Measurements from ENCODE around the gene INPP5F.

INPP5F gene

GRCh38 chr10:119724593-119725516 is 995 bp upstream of the INPP5F start:
- H3K4me2 ChIP-seq (ENCODE audit: insufficient read depth, low read length, poor library complexity, severe bottlenecking) = peak overlapping the region; percentile 79
- H3K79me1 ChIP-seq (ENCODE audit: low read depth, low read length) = no peaks in the 10 kb centered on the region
- peak overlapping the region; percentile 82 for H3K27ac ChIP-seq (replicated peaks; ENCODE audit: low read length)
- H3K4ac ChIP-seq (ENCODE audit: low read length) = peak overlapping the region; percentile 10
- H2AK5ac ChIP-seq (ENCODE audit: low read depth, low read length) = no peak overlapping the region
- H2AFZ ChIP-seq (ENCODE audit: low read length) = peak overlapping the region; percentile 83
- no peaks in the 10 kb centered on the region for H3K27me3 ChIP-seq (ENCODE audit: control insufficient read depth in 3 of 3, insufficient read depth in 3 of 3, low read depth in 1 of 3, low read length in 3 of 3)
- no peaks in the 10 kb centered on the region for H3K36me3 ChIP-seq (replicated peaks in 1 of 2; ENCODE audit: control insufficient read depth in 2 of 2, insufficient read depth in 2 of 2, low read length in 2 of 2)
- no peak overlapping the region for H3K14ac ChIP-seq (ENCODE audit: low read length)
- H3K4me3 ChIP-seq (ENCODE audit: low read length in 2 of 2) = peak overlapping the region; percentile 69 to 86
- peaks cover 2 to 9% of the 10 kb centered on the region in 2 donors for H3K9me3 ChIP-seq (replicated peaks in 1 of 2; ENCODE audit: control insufficient read depth in 2 of 2, insufficient read depth in 1 of 2, low read depth in 1 of 2, low read length in 2 of 2)
- peak overlapping the region; percentile 98 for H3K18ac ChIP-seq (ENCODE audit: low read length)
- no peak overlapping the region for H2BK12ac ChIP-seq (ENCODE audit: low read length)
- H4K8ac ChIP-seq (ENCODE audit: low read depth, low read length) = no peak overlapping the region
- peak overlapping the region; percentile 47 for H2BK5ac ChIP-seq (ENCODE audit: low read length)
- H2BK15ac ChIP-seq (ENCODE audit: low read length) = peak overlapping the region; percentile 97
- peak overlapping the region; percentile 96 for H3K23ac ChIP-seq (ENCODE audit: low read depth, low read length, poor library complexity)
- peak overlapping the region; percentile 94 for H3K9ac ChIP-seq (ENCODE audit: low read depth, low read length, poor library complexity)
- no peak overlapping the region for H4K91ac ChIP-seq (ENCODE audit: low read depth, low read length, poor library complexity)
- peaks cover 14 to 18% of the 10 kb centered on the region in 2 donors for H3K4me1 ChIP-seq (ENCODE audit: control insufficient read depth in 2 of 2, insufficient read depth in 1 of 2, low read depth in 1 of 2, low read length in 2 of 2)
- no peak overlapping the region for H2BK120ac ChIP-seq (ENCODE audit: low read depth, low read length)
- DNase-seq (ENCODE audit: low spot score) = peak; percentile 51
- WGBS, 2 donors (ENCODE audit: extremely low coverage in 2 of 2, insufficient read length in 2 of 2, insufficient replicate concordance in 1 of 2) = no CpG with 5 or more reads among the region's 21 CpGs

- WGBS, 2 donors (ENCODE audit: extremely low coverage in 2 of 2, insufficient read length in 2 of 2, insufficient replicate concordance in 1 of 2) = no CpG with 5 or more reads among the region's 32 CpGs
- no peak overlapping the region for H2BK12ac ChIP-seq (ENCODE audit: low read length)
Observed at GRCh38 chr10:119725517-119725827, 378 bp upstream of the INPP5F start.

GRCh38 chr10:119726676-119727261 is 919 bp downstream of the INPP5F start:
- WGBS, 2 donors (ENCODE audit: extremely low coverage in 2 of 2, insufficient read length in 2 of 2, insufficient replicate concordance in 1 of 2) = no CpG with 5 or more reads among the region's 14 CpGs
- no peak overlapping the region for H2BK12ac ChIP-seq (ENCODE audit: low read length)
- peak overlapping the region; percentile 69 to 98 for H3K4me3 ChIP-seq (ENCODE audit: low read length in 2 of 2)
- H4K91ac ChIP-seq (ENCODE audit: low read depth, low read length, poor library complexity) = no peak overlapping the region
- H2BK120ac ChIP-seq (ENCODE audit: low read depth, low read length) = no peak overlapping the region
- H3K9ac ChIP-seq (ENCODE audit: low read depth, low read length, poor library complexity) = peak overlapping the region; percentile 86
- H2AK5ac ChIP-seq (ENCODE audit: low read depth, low read length) = peak overlapping the region; percentile 81
- H3K14ac ChIP-seq (ENCODE audit: low read length) = no peak overlapping the region
- H3K4ac ChIP-seq (ENCODE audit: low read length) = no peak overlapping the region
- H2BK15ac ChIP-seq (ENCODE audit: low read length) = no peak overlapping the region
- peaks cover 0 to 2% of the 10 kb centered on the region in 2 donors for H3K9me3 ChIP-seq (replicated peaks in 1 of 2; ENCODE audit: control insufficient read depth in 2 of 2, insufficient read depth in 1 of 2, low read depth in 1 of 2, low read length in 2 of 2)
- peaks cover 14 to 18% of the 10 kb centered on the region in 2 donors for H3K4me1 ChIP-seq (ENCODE audit: control insufficient read depth in 2 of 2, insufficient read depth in 1 of 2, low read depth in 1 of 2, low read length in 2 of 2)
- H2AFZ ChIP-seq (ENCODE audit: low read length) = peak overlapping the region; percentile 98
- H2BK5ac ChIP-seq (ENCODE audit: low read length) = peak overlapping the region; percentile 94
- peak overlapping the region; percentile 99 for H3K18ac ChIP-seq (ENCODE audit: low read length)
- H3K27ac ChIP-seq (replicated peaks; ENCODE audit: low read length) = peak overlapping the region; percentile 95
- peak overlapping the region; percentile 93 for H3K23ac ChIP-seq (ENCODE audit: low read depth, low read length, poor library complexity)
- H4K8ac ChIP-seq (ENCODE audit: low read depth, low read length) = no peak overlapping the region
- no peak for DNase-seq (ENCODE audit: low spot score)
- H3K4me2 ChIP-seq (ENCODE audit: insufficient read depth, low read length, poor library complexity, severe bottlenecking) = peak overlapping the region; percentile 89
- H3K27me3 ChIP-seq (ENCODE audit: control insufficient read depth in 3 of 3, insufficient read depth in 3 of 3, low read depth in 1 of 3, low read length in 3 of 3) = no peaks in the 10 kb centered on the region
- no peaks in the 10 kb centered on the region for H3K79me1 ChIP-seq (ENCODE audit: low read depth, low read length)
- H3K36me3 ChIP-seq (replicated peaks in 1 of 2; ENCODE audit: control insufficient read depth in 2 of 2, insufficient read depth in 2 of 2, low read length in 2 of 2) = peaks cover 0 to 10% of the 10 kb centered on the region in 2 donors

More at GRCh38 chr10:119725517-119725827, 378 bp upstream of the INPP5F start:
- Histone ChIP-seq H2AFZ (ENCODE audit: low read length) (peak overlapping the region; percentile 83), H4K91ac (ENCODE audit: low read depth, low read length, poor library complexity) (no peak overlapping the region), H3K14ac (ENCODE audit: low read length) (no peak overlapping the region), H3K18ac (ENCODE audit: low read length) (peak overlapping the region; percentile 98), H3K9me3 (replicated peaks in 1 of 2; ENCODE audit: control insufficient read depth in 2 of 2, insufficient read depth in 1 of 2, low read depth in 1 of 2, low read length in 2 of 2) (peaks cover 2 to 4% of the 10 kb centered on the region in 2 donors), H3K4me3 (ENCODE audit: low read length in 2 of 2) (peak overlapping the region; percentile 69 to 86), H3K9ac (ENCODE audit: low read depth, low read length, poor library complexity) (peak overlapping the region; percentile 94), H3K4ac (ENCODE audit: low read length) (peak overlapping the region; percentile 10), H4K8ac (ENCODE audit: low read depth, low read length) (no peak overlapping the region), H2BK5ac (ENCODE audit: low read length) (peak overlapping the region; percentile 47), H2BK15ac (ENCODE audit: low read length) (peak overlapping the region; percentile 97), H3K27me3 (ENCODE audit: control insufficient read depth in 3 of 3, insufficient read depth in 3 of 3, low read depth in 1 of 3, low read length in 3 of 3) (no peaks in the 10 kb centered on the region), H3K23ac (ENCODE audit: low read depth, low read length, poor library complexity) (peak overlapping the region; percentile 96), H3K36me3 (replicated peaks in 1 of 2; ENCODE audit: control insufficient read depth in 2 of 2, insufficient read depth in 2 of 2, low read length in 2 of 2) (peaks cover 0 to 4% of the 10 kb centered on the region in 2 donors), H3K79me1 (ENCODE audit: low read depth, low read length) (no peaks in the 10 kb centered on the region), H3K4me1 (ENCODE audit: control insufficient read depth in 2 of 2, insufficient read depth in 1 of 2, low read depth in 1 of 2, low read length in 2 of 2) (peaks cover 14 to 18% of the 10 kb centered on the region in 2 donors), H2BK120ac (ENCODE audit: low read depth, low read length) (no peak overlapping the region), H3K27ac (replicated peaks; ENCODE audit: low read length) (peak overlapping the region; percentile 82), H2AK5ac (ENCODE audit: low read depth, low read length) (no peak overlapping the region), H3K4me2 (ENCODE audit: insufficient read depth, low read length, poor library complexity, severe bottlenecking) (peak overlapping the region; percentile 79)
- DNase-seq (ENCODE audit: low spot score) = no peak
